OCI-LY1 (cell line): Measurements from ENCODE around the gene TPCN2.

Experiments
- CTCF ChIP-seq: fragments of 200-600 bp; sonication (generic), shearing (Covaris generic); IDR thresholded peaks from 2 replicates; pipeline ENCODE4 v1.5.1; 2017; ENCODE audit warnings: mild to moderate bottlenecking, antibody characterized with exemption, low read length, moderate library complexity, mixed read lengths
- EZH2 ChIP-seq: fragments of 200-600 bp; sonication (generic), shearing (Covaris generic); IDR thresholded peaks from 2 replicates; pipeline ENCODE4 v1.8.0; 2017; ENCODE audit warnings: borderline replicate concordance, mixed run types, mild to moderate bottlenecking, antibody characterized with exemption, low read length, moderate library complexity, mixed read lengths

DNA sequence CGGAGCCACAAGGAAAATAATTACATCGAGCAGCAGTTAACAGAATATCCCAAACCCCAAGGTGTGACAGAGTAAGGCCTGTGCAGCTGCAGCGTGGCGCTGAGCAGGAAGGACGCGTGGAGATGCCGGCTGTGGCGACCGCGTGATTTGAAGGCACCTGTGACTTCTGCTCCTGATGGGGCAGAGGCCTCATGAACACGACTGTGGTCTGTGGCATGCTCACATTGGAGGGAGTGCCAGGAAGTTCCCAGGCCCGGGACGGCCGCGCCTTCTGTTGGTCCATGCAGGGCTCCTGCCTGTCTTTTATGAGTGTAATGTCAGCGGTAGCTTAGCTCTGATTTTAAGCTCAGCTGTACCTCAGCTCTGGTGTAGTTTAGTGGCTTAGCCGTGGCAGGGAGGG, 50.4 kb downstream of the TPCN2 start:
- TF ChIP-seq CTCF, result no peak
- no peak for TF ChIP-seq EZH2
